Measurements from ENCODE around the gene PDGFC. TPM values are rescaled to one million over a fixed set of nuclear protein-coding genes. Genes with fewer than 3 reads are reported as not detected.

PDGFC gene
- total RNA-seq, 1 experiment from 2014 or later, result 4.5 TPM

DNA sequence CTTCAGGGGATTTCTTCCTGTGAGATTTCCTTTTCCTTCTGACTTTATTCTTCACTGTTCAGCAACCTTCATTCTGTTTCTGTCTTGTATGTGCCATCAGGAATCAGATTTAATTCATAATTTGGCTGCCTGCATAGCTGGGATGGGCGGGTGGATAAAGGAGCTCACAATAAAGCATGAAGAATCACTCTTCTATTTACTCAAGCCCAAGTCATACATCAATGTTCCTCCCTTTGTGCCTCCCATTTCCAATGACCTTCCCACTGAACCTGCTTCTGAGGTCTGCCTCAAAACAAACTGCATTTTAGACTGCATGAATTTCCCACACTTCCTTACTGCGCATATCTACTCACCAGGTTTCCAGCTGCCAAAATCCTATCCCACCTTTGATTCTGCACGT, 14.0 kb downstream of the PDGFC start:
- Histone ChIP-seq H3T11ph (ENCODE audit: low read length) (no peak overlapping the region), H3K4me1 (ENCODE audit: insufficient read depth, low read length) (no peaks in the 10 kb centered on the region), H3K9ac (ENCODE audit: extremely low read depth, insufficient read length, low read length) (no peak overlapping the region), H3K4me2 (ENCODE audit: insufficient read depth, insufficient read length, low read length) (no peak overlapping the region), H3K79me2 (ENCODE audit: insufficient read depth, low read length) (no peaks in the 10 kb centered on the region), H4K8ac (replicated peaks; ENCODE audit: insufficient read length, low read depth, low read length) (no peak overlapping the region), H3K9me3 (ENCODE audit: control insufficient read depth, low read depth, low read length) (no peaks in the 10 kb centered on the region), H4K20me1 (ENCODE audit: control insufficient read depth, insufficient read depth, insufficient read length) (no peaks in the 10 kb centered on the region), H3K18ac (ENCODE audit: insufficient read length, low read depth, low read length) (no peak overlapping the region), H2BK5ac (ENCODE audit: insufficient read length, low read length) (no peak overlapping the region), H3K27me3 (ENCODE audit: insufficient read depth, low read length) (no peaks in the 10 kb centered on the region), H2BK120ac (ENCODE audit: low read depth, low read length, poor library complexity, severe bottlenecking) (no peak overlapping the region), H2BK20ac (ENCODE audit: low read depth, low read length, poor library complexity, severe bottlenecking) (no peak overlapping the region), H3K27ac (ENCODE audit: insufficient read length, low read depth, low read length) (no peak overlapping the region), H2BK15ac (ENCODE audit: low read depth, low read length) (no peak overlapping the region), H4K91ac (ENCODE audit: insufficient read length, low read depth, low read length) (no peak overlapping the region), H4K5ac (ENCODE audit: insufficient read length, low read depth, low read length) (no peak overlapping the region), H2BK12ac (ENCODE audit: insufficient read length, low read depth, low read length) (no peak overlapping the region), H3K79me1 (ENCODE audit: insufficient read depth, low read depth, low read length, poor library complexity, severe bottlenecking) (no peaks in the 10 kb centered on the region), H2AK5ac (ENCODE audit: insufficient read length, low read length) (no peak overlapping the region), H3K4ac (ENCODE audit: low read depth, low read length) (no peak overlapping the region), H3K56ac (ENCODE audit: insufficient read length, low read depth, low read length) (no peak overlapping the region), H2AFZ (ENCODE audit: low read length) (no peak overlapping the region), H3K14ac (ENCODE audit: insufficient read depth, low read length) (no peak overlapping the region), H3K23me2 (ENCODE audit: insufficient read length, low read depth, low read length, poor library complexity, severe bottlenecking) (no peaks in the 10 kb centered on the region), H3K23ac (ENCODE audit: insufficient read length, low read depth, low read length) (no peak overlapping the region)
- Mint-ChIP-seq H3K36me3 (ENCODE audit: insufficient read depth in 1 of 3, low read depth in 3 of 3) (no peaks in the 10 kb centered on the region), H3K9me3 (no peaks in the 10 kb centered on the region), H3K27ac (no peak overlapping the region), H3K27me3 (ENCODE audit: low read depth) (no peaks in the 10 kb centered on the region), H3K4me1 (peaks cover 6 to 18% of the 10 kb centered on the region in 2 experiments), H3K4me3 (no peak overlapping the region)
- no CpG with 5 or more reads among the region's 3 CpGs for WGBS (ENCODE audit: extremely low coverage, insufficient read length, low lambda C conversion rate)
- no peak for DNase-seq
- TF ChIP-seq, protein P1, sequence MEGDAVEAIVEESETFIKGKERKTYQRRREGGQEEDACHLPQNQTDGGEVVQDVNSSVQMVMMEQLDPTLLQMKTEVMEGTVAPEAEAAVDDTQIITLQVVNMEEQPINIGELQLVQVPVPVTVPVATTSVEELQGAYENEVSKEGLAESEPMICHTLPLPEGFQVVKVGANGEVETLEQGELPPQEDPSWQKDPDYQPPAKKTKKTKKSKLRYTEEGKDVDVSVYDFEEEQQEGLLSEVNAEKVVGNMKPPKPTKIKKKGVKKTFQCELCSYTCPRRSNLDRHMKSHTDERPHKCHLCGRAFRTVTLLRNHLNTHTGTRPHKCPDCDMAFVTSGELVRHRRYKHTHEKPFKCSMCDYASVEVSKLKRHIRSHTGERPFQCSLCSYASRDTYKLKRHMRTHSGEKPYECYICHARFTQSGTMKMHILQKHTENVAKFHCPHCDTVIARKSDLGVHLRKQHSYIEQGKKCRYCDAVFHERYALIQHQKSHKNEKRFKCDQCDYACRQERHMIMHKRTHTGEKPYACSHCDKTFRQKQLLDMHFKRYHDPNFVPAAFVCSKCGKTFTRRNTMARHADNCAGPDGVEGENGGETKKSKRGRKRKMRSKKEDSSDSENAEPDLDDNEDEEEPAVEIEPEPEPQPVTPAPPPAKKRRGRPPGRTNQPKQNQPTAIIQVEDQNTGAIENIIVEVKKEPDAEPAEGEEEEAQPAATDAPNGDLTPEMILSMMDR (conservative IDR thresholded peaks at IDR 0.05), result no peak
